ENCODE data around the gene SPON1.
"Not testable (repeated sequence)": the region's sequence is repeated elsewhere in the genome, so short reads cannot be mapped to it uniquely, and the experiment has no call there.

GRCh38 chr11:14088861-14089260 is 126.3 kb downstream of the SPON1 start:
- not testable (repeated sequence) for TF ChIP-seq YY1 (IDR thresholded peaks at IDR 0.05; ENCODE audit: insufficient read depth, insufficient read length); SUZ12 (IDR thresholded peaks at IDR 0.05; ENCODE audit: extremely low read depth, insufficient read depth, insufficient read length); ZNF274 (IDR thresholded peaks at IDR 0.05; ENCODE audit: low read depth, low read length)

All from NT2/D1 (cell line).